DOHH2 (cell line): ENCODE measurements around the gene FARP2.
"Not testable (repeated sequence)": the region's sequence is repeated elsewhere in the genome, so short reads cannot be mapped to it uniquely, and the experiment has no call there.

ENCODE experiments used
- H3F3A ChIP-seq: fragments of 200-600 bp; sonication (generic), shearing (Covaris generic); 2 replicates; pipeline ENCODE4 v1.6.0; 2016; ENCODE audit warnings: antibody characterized with exemption, mild to moderate bottlenecking; ENCODE audit not compliant: control insufficient read depth, insufficient read depth
- H3K27ac ChIP-seq: fragments of 200-600 bp; sonication (generic); 2 replicates; pipeline ENCODE4 v1.5.1; 2014; ENCODE audit warnings: low read depth, mild to moderate bottlenecking, low read length, moderate library complexity
- H3K27me3 ChIP-seq: fragments of 200-600 bp; sonication (generic); 2 replicates; pipeline ENCODE4 v1.6.1; 2014; ENCODE audit warnings: mild to moderate bottlenecking, low read length, mixed read lengths; ENCODE audit not compliant: control insufficient read depth
- H3K36me3 ChIP-seq: fragments of 200-600 bp; sonication (generic); 2 replicates; pipeline ENCODE4 v1.6.1; 2014; ENCODE audit warnings: mild to moderate bottlenecking, low read length, moderate library complexity, mixed read lengths; ENCODE audit not compliant: control insufficient read depth
- H3K4me1 ChIP-seq: fragments of 200-600 bp; sonication (generic); 2 replicates; pipeline ENCODE4 v1.6.1; 2014; ENCODE audit warnings: mild to moderate bottlenecking, low read length, mixed read lengths; ENCODE audit not compliant: control insufficient read depth
- H3K4me2 ChIP-seq: fragments of 200-600 bp; sonication (generic); 2 replicates; pipeline ENCODE4 v1.6.0; 2014; ENCODE audit warnings: mild to moderate bottlenecking, low read length, moderate library complexity
- H3K4me3 ChIP-seq: fragments of 200-600 bp; sonication (generic); 2 replicates; pipeline ENCODE4 v1.5.1; 2014; ENCODE audit warnings: mild to moderate bottlenecking, low read length, mixed read lengths
- H3K79me2 ChIP-seq: fragments of 200-600 bp; sonication (generic); 2 replicates; pipeline ENCODE4 v1.6.1; 2014; ENCODE audit warnings: mild to moderate bottlenecking, low read length, mixed read lengths; ENCODE audit not compliant: control insufficient read depth
- H3K9me2 ChIP-seq: fragments of 200-600 bp; sonication (generic); replicated peaks from 2 replicates; pipeline ENCODE4 v1.6.1; 2014; ENCODE audit warnings: mild to moderate bottlenecking, low read length, mixed read lengths; ENCODE audit not compliant: control insufficient read depth
- H3K9me3 ChIP-seq: fragments of 200-600 bp; sonication (generic); 2 replicates; pipeline ENCODE4 v1.6.1; 2014; ENCODE audit warnings: antibody characterized with exemption, low read length, mixed read lengths; ENCODE audit not compliant: control insufficient read depth, insufficient read depth
- H4K20me1 ChIP-seq: fragments of 200-600 bp; sonication (generic); 2 replicates; pipeline ENCODE4 v1.6.0; 2014; ENCODE audit warnings: low read depth, mild to moderate bottlenecking, antibody characterized with exemption, low read length, moderate library complexity; ENCODE audit not compliant: control insufficient read depth, insufficient read depth
- CTCF ChIP-seq: fragments of 200-600 bp; sonication (generic); IDR thresholded peaks from one replicate; pipeline ENCODE4 v1.5.1; 2014; ENCODE audit warnings: antibody characterized with exemption, mild to moderate bottlenecking, low read depth, low read length; ENCODE audit not compliant: poor library complexity, severe bottlenecking
- EZH2phosphoT487 ChIP-seq: fragments of 200-600 bp; sonication (generic); IDR thresholded peaks from 2 replicates; pipeline ENCODE4 v1.6.1; 2017; ENCODE audit warnings: borderline replicate concordance, mild to moderate bottlenecking, antibody characterized with exemption, low read length, moderate library complexity, mixed read lengths

Gene FARP2

GRCh38 chr2:241373446-241373845 is 17.4 kb downstream of the FARP2 start:
- H3K4me1 ChIP-seq, result peaks cover 89% of the 10 kb centered on the region
- H3K4me2 ChIP-seq, result peak overlapping the region; percentile 78
- H3K9me2 ChIP-seq, result no peaks in the 10 kb centered on the region
- H3K9me3 ChIP-seq, result no peaks in the 10 kb centered on the region
- no peaks in the 10 kb centered on the region for H4K20me1 ChIP-seq
- no peak for TF ChIP-seq CTCF
- H3K79me2 ChIP-seq, result peaks cover 90% of the 10 kb centered on the region
- H3K27ac ChIP-seq, result peak overlapping the region; percentile 86
- H3F3A ChIP-seq, result peaks cover 38% of the 10 kb centered on the region
- peak overlapping the region; percentile 57 for H3K4me3 ChIP-seq
- peaks cover 28% of the 10 kb centered on the region for H3K36me3 ChIP-seq
- H3K27me3 ChIP-seq, result no peaks in the 10 kb centered on the region

DNA sequence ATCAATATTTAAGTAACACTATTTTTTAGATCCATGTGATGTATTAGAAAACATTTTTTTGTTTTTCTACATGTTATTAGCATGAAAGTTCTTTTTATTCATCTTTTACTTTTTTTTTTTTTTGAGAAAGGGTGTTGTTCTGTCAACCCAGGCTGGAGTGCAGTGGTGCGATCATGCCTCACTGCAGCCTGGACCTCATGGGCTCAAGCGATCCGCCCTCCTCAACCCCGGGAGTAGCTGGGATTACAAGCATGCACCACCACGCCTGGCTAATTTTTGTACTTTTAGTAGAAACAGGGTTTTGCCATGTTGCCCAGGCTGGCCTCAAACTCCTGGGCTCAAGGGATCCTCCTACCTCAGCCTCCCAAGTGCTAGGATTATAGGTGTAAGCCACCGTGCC is 17.8 kb downstream of the FARP2 start:
- Histone ChIP-seq H3K27ac (peak overlapping the region; percentile 86), H3F3A (peaks cover 34% of the 10 kb centered on the region), H3K4me3 (peak overlapping the region; percentile 55), H3K79me2 (peaks cover 90% of the 10 kb centered on the region), H3K4me2 (peak overlapping the region; percentile 78), H3K4me1 (peaks cover 89% of the 10 kb centered on the region), H3K36me3 (peaks cover 28% of the 10 kb centered on the region)
- not testable (repeated sequence) for H3K9me2 ChIP-seq, H3K27me3 ChIP-seq, H4K20me1 ChIP-seq, H3K9me3 ChIP-seq

DNA sequence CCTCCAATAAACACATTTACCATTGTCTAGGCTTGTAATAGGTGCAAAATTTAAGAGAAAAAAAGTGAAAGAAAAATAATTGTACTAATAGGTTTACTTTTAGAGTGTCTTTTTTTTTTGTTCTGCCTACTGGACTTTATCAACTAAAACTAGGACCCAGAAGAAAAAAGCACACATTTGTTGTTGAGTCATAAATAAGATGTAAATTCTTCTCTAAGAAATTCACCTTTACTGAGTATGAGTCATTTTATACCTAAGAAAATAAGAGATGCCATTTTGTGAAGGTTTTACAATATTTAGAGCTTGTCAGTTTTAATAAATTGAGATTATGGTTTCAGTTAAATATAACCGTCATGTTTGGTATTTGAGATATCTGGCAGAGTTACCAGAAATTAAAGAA is 19.2 kb downstream of the FARP2 start:
- no peaks in the 10 kb centered on the region for H3K9me3 ChIP-seq
- H3K27me3 ChIP-seq, result no peaks in the 10 kb centered on the region
- peak overlapping the region; percentile 86; the same call in 1 of the 2 replicates for H3K27ac ChIP-seq
- peaks cover 24% of the 10 kb centered on the region for H3F3A ChIP-seq
- no peaks in the 10 kb centered on the region for H4K20me1 ChIP-seq
- TF ChIP-seq CTCF (no peak), EZH2phosphoT487 (no peak)
- no peaks in the 10 kb centered on the region for H3K9me2 ChIP-seq
- no peak overlapping the region for H3K4me3 ChIP-seq
- H3K79me2 ChIP-seq, result peaks cover 90% of the 10 kb centered on the region
- H3K4me1 ChIP-seq, result peaks cover 75% of the 10 kb centered on the region
- H3K36me3 ChIP-seq, result peaks cover 38% of the 10 kb centered on the region
- peak overlapping the region; percentile 78; the same call in 1 of the 2 replicates for H3K4me2 ChIP-seq

- peaks cover 90% of the 10 kb centered on the region for H3K79me2 ChIP-seq
- peak overlapping the region; percentile 45 for H3K4me2 ChIP-seq
- H3K4me1 ChIP-seq, result peaks cover 68% of the 10 kb centered on the region
- H3K27me3 ChIP-seq, result no peaks in the 10 kb centered on the region
- no peaks in the 10 kb centered on the region for H3K9me2 ChIP-seq
- TF ChIP-seq EZH2phosphoT487 (no peak), CTCF (no peak)
- no peaks in the 10 kb centered on the region for H4K20me1 ChIP-seq
- H3K4me3 ChIP-seq, result peak overlapping the region; percentile 21
- no peak overlapping the region for H3K27ac ChIP-seq
- H3F3A ChIP-seq, result peaks cover 15% of the 10 kb centered on the region
- H3K9me3 ChIP-seq, result no peaks in the 10 kb centered on the region
- peaks cover 45% of the 10 kb centered on the region for H3K36me3 ChIP-seq
These were observed 20.7 kb downstream of the FARP2 start for GRCh38 chr2:241376808-241377207.
